Pons (tissue), 1 donor: ENCODE measurements around the gene HIGD1B.
"Not testable (repeated sequence)": the region's sequence is repeated elsewhere in the genome, so short reads cannot be mapped to it uniquely, and the experiment has no call there.

Experiments
- DNase-seq: peaks from one replicate; pipeline ENCODE4 v3.0.0-alpha.2; 2016; ENCODE audit warnings: low spot score

HIGD1B gene

GRCh38 chr17:44847586-44847985 is at the start of gene HIGD1B:
TSS of gene HIGD1B (plus strand) at chr17:44847883. CDS start at chr17:44848153, 270 bp downstream.
- DNase-seq, result no peak

GRCh38 chr17:44798356-44798755 is 49.3 kb upstream of the HIGD1B start:
- no peak for DNase-seq

GRCh38 chr17:44801880-44802279 is 45.8 kb upstream of the HIGD1B start:
- no peak for DNase-seq

- no peak for DNase-seq
These were observed 43.2 kb upstream of the HIGD1B start for GRCh38 chr17:44804302-44805089.

- no peak for DNase-seq
These were observed 40.4 kb upstream of the HIGD1B start for GRCh38 chr17:44807093-44807816.

GRCh38 chr17:44807817-44808155 is 39.9 kb upstream of the HIGD1B start:
- no peak for DNase-seq

- DNase-seq, result no peak
These were observed 39.5 kb upstream of the HIGD1B start for GRCh38 chr17:44808156-44808555.

- not testable (repeated sequence) for DNase-seq
These were observed 38.9 kb upstream of the HIGD1B start for GRCh38 chr17:44808656-44809388.

GRCh38 chr17:44812263-44812662 is 35.4 kb upstream of the HIGD1B start:
- DNase-seq, result no peak

- not testable (repeated sequence) for DNase-seq
These were observed 29.2 kb upstream of the HIGD1B start for GRCh38 chr17:44818508-44818907.

- no peak for DNase-seq
These were observed 27.0 kb upstream of the HIGD1B start for GRCh38 chr17:44820631-44821212.

GRCh38 chr17:44825236-44825635 is 22.4 kb upstream of the HIGD1B start:
- DNase-seq, result not testable (repeated sequence)

- no peak for DNase-seq
These were observed 21.4 kb upstream of the HIGD1B start for GRCh38 chr17:44826123-44826790.

GRCh38 chr17:44827863-44828262 is 19.8 kb upstream of the HIGD1B start:
- no peak for DNase-seq

- DNase-seq, result no peak
These were observed 18.7 kb upstream of the HIGD1B start for GRCh38 chr17:44828919-44829522.

GRCh38 chr17:44829523-44830358 is 17.9 kb upstream of the HIGD1B start, which contains the start of gene GJC1:
TSS of gene GJC1 (minus strand) at chr17:44830287. CDS start at chr17:44805817, 24,470 bp downstream.
- no peak for DNase-seq

- no peak for DNase-seq
These were observed 17.1 kb upstream of the HIGD1B start for GRCh38 chr17:44830359-44831288.

- no peak for DNase-seq
These were observed 16.3 kb upstream of the HIGD1B start for GRCh38 chr17:44831371-44831770.

- DNase-seq, result no peak
These were observed 14.9 kb upstream of the HIGD1B start for GRCh38 chr17:44832805-44833204.
